GM18505 (cell line): ENCODE measurements around the gene PCED1B.
"Not testable (repeated sequence)": the region's sequence is repeated elsewhere in the genome, so short reads cannot be mapped to it uniquely, and the experiment has no call there.

Source experiments
- ATAC-seq: cut with Tn5 transposase; IDR thresholded peaks from one replicate; pipeline ENCODE4 v1.9.1; 2021; ENCODE audit not compliant: unreplicated experiment
- POLR2A ChIP-seq: IDR thresholded peaks from 4 replicates; pipeline ENCODE4 v1.6.1; 2011; ENCODE audit warnings: borderline replicate concordance; ENCODE audit not compliant: insufficient read depth, insufficient read length; ENCODE audit errors: extremely low read depth

PCED1B gene

DNA sequence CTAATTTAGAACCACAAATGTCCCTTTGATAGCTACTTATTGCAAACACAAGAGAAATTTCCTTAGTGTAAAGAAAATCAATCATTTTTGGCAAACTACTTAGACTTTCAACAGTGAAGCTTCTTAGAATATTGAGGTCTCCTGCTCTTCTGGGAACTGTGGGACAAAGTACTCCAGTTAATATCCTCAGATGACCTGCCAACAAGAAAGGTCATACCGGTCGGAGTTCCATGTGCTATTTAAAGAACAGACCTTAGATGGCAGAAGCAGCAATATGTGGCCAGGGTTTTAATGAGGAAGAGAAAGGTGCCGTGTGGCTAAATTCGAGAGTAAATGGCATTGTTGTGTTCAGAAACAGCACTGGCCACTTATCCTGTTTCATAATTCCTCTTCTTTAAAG lies 115.1 kb downstream of the PCED1B start:
- no peak for TF ChIP-seq POLR2A
- no peak for ATAC-seq

- no peak for TF ChIP-seq POLR2A
- no peak for ATAC-seq
Measured at GRCh38 chr12:47200446-47200845, 121.0 kb downstream of the PCED1B start.

GRCh38 chr12:47201190-47201589 lies 121.8 kb downstream of the PCED1B start:
- not testable (repeated sequence) for ATAC-seq

GRCh38 chr12:47202176-47202575 lies 122.8 kb downstream of the PCED1B start:
- no peak for TF ChIP-seq POLR2A
- ATAC-seq = no peak

DNA sequence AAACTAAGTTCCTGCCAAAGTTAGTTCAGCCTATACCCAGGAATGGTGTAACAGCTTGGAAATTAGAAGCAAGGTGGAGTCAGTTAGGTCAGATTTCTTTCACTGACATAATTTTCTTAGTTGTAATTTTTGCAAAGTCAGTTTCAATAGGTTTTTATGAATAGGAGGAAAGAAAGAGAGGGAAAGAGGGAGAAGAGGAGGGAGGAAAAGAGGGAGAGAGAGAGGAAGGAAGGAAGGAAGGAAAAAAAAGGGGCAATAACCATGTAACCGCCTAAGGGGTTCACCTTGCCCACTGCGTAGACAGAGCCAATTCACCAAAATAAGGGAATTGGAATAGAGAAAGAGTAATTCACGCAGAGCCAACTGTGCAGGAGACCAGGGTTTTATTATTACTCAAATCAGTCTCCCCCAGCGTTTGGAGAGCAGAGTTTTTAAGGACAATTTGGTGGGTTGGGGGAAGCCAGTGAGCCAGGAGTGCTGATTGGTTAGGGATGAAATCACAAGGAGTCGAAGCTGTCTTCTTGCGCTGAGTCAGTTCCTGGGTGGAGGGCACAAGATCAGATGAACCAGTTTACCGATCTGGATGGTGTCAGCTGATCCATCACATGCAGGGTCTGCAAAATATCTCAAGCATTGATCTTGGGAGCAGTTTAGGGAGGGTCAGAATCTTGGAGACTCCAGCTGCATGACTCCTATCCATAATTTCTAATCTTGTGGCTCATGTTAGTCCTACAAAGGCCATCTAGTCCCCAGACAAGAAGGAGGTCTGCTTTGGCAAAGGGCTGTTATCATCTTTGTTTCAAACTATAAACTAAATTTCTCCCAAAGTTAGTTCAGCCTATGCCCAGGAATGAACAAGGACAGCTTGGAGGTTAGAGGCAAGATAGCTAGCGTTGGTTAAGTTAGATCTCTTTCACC lies 126.4 kb downstream of the PCED1B start:
- ATAC-seq = no peak
- no peak for TF ChIP-seq POLR2A

GRCh38 chr12:47206450-47207339 lies 127.3 kb downstream of the PCED1B start:
- TF ChIP-seq POLR2A = no peak
- ATAC-seq = peak; percentile 6

DNA sequence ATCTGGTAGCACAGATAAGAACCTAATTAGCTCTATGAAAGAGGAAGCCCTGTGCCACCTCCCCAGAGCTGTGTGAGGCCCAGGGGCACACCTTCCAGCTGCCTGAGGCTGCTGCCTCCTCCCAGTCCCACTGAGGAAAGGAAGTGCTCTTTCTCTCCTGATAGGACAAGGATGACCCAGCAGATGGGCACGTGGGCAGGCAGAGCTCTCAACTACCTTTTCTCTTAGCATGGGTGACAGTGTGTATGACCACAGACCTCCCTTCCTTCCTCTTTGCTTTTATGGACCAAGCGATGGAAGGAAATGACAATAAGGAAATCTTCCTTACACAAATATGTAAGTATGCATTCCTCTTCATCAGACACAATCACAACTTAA lies 127.9 kb downstream of the PCED1B start:
- no peak for TF ChIP-seq POLR2A
- peak; percentile 60 for ATAC-seq

- ATAC-seq = peak; percentile 63
- no peak for TF ChIP-seq POLR2A
Measured at GRCh38 chr12:47207829-47208248, 128.4 kb downstream of the PCED1B start.

GRCh38 chr12:47209014-47209413 lies 129.6 kb downstream of the PCED1B start:
- TF ChIP-seq POLR2A = no peak
- no peak for ATAC-seq

- no peak for ATAC-seq
- no peak for TF ChIP-seq POLR2A
Measured at GRCh38 chr12:47210776-47211175, 131.4 kb downstream of the PCED1B start.

GRCh38 chr12:47212701-47213039 lies 133.2 kb downstream of the PCED1B start:
- ATAC-seq = no peak

GRCh38 chr12:47213396-47213795 lies 134.0 kb downstream of the PCED1B start:
- ATAC-seq = no peak
- no peak for TF ChIP-seq POLR2A

More at GRCh38 chr12:47212701-47213039, 133.2 kb downstream of the PCED1B start:
- no peak for TF ChIP-seq POLR2A

DNA sequence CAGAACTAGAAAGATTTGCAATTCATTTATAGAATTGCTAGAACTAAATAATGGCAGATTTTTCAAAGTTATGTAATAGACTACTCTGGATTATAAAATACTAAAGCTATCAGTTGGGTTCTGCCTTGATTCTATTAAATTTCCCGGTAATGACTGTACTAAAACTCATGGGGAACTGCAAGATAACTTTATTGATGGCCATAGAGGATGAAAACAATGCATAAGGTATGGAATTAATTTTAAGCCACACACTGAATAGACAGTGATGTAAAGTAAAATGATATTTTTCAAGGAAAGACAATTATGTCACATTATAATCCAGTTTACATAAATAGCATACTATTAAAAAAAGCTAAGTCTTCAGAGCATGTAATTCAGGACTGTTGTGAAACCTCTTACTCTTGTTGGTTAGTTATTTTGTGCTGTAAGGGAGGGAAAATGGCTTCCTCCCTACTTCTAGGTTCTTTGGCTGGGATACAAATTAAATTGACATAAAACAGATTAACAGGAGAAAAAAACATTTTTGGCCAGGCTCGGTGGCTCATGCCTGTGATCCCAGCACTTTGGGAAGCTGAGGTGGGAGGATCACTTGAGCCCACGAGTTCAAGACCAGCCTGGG lies 134.7 kb downstream of the PCED1B start:
- no peak for ATAC-seq
- no peak for TF ChIP-seq POLR2A
